ENCODE measurements around the gene SRPRA.
"Not testable (repeated sequence)": the region's sequence is repeated elsewhere in the genome, so short reads cannot be mapped to it uniquely, and the experiment has no call there.

DNA sequence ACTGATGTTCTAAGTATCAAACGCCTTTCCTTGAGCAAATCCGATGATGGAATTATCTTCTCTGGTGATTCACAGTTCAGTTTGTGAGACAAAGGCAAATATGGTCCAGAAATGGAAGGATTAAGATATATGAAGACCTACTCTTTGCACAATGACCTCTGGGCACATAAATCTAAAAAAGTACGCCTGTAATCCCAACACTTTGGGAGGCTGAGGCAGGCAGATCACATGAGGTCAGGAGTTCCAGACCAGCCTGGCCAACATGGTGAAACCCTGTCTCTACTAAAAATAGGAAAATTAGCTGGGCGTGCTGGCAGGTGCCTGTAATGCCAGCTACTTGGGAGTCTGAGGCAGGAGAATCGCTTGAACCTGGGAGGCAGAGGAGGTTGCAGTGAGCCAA, 13.2 kb downstream of the SRPRA start:
- TF ChIP-seq POLR2A, EP300 (IDR thresholded peaks at IDR 0.05): not testable (repeated sequence)
- TF ChIP-seq, protein P1, sequence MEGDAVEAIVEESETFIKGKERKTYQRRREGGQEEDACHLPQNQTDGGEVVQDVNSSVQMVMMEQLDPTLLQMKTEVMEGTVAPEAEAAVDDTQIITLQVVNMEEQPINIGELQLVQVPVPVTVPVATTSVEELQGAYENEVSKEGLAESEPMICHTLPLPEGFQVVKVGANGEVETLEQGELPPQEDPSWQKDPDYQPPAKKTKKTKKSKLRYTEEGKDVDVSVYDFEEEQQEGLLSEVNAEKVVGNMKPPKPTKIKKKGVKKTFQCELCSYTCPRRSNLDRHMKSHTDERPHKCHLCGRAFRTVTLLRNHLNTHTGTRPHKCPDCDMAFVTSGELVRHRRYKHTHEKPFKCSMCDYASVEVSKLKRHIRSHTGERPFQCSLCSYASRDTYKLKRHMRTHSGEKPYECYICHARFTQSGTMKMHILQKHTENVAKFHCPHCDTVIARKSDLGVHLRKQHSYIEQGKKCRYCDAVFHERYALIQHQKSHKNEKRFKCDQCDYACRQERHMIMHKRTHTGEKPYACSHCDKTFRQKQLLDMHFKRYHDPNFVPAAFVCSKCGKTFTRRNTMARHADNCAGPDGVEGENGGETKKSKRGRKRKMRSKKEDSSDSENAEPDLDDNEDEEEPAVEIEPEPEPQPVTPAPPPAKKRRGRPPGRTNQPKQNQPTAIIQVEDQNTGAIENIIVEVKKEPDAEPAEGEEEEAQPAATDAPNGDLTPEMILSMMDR (IDR thresholded peaks at IDR 0.05): not testable (repeated sequence)

Data from tibial nerve (tissue), 4 donors.